GM19035 (cell line): Measurements from ENCODE around the gene TNIK.

Experiments used
- ATAC-seq: cut with Tn5 transposase; IDR thresholded peaks from one replicate; pipeline ENCODE4 v1.9.1; 2021; ENCODE audit not compliant: unreplicated experiment

Gene TNIK

GRCh38 chr3:171236265-171237008 is 223.8 kb downstream of the TNIK start:
- ATAC-seq: no peak

DNA sequence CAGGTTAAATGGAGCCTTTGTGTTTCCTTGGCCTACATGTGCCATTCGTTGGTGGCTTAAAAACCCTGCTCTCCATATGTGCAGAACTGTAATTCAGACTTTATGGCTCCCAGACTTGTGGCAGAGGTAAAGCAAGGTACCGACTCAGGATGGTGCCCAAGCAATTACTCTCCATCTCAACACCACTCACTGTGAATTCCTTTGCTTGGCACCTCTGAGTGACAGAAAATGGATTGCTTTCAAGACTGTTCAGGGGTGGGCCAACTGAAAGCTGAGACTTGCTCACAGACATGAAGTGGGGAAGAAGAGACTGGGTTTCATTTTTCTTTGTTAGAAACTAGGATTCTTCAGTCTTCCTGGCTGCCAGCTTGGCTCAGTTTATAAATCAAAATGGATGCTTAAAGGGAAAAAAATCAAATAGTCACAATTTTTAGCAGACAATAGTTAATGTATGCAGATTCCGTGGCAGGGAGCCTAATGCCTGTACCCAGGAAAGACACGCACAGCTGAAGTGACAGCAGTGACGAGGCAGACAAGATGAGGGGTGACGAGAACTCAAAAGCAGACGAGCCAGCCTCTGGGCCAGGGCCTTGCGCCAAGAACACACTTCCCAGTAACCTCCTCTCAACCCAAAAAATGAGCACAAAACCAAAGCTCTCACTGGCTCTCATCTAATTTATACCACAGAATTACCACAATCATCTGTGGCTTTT is 225.8 kb downstream of the TNIK start:
- no peak for ATAC-seq

DNA sequence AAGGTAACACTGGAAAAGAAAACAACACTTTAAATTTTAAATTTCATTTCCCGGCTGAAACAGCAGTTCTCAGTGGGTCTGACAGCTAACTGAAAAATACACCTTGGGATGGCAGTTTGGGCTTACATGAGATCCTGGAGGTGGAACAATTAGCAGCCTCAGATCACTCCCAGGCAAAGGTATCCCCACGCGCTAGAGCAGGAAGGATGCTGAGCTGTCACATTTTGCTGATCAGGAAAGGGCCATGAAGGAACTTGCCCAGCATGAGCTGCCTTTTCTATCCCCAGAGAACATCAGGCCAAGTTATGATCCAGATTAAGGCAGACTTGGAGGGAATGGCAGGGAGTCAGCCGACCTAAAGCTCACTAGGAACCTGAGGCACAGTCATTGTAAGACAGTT is 228.8 kb downstream of the TNIK start:
- ATAC-seq: no peak

- ATAC-seq: no peak
Measured at GRCh38 chr3:171230865-171231264, 229.3 kb downstream of the TNIK start.

GRCh38 chr3:171229173-171229572 is 231.0 kb downstream of the TNIK start:
- ATAC-seq: no peak

DNA sequence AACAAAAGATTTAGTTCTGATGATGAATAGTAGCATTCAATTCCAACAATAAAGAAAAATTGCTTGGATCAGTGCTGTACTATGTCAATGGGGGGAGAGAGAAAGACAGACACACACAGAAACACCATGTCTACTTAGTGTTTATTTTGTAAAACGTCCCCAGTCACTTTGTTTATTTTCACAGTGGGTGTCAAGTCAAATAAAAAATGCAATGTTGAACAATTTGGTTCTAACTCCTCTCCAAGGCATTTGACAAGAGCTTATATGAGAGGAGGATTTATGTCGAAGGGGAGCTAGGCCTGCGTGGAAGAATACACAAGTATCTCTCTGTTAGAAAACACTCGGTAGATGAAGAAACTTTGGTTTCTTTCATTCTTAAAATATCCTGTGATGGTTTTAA is 232.0 kb downstream of the TNIK start:
- ATAC-seq: no peak

DNA sequence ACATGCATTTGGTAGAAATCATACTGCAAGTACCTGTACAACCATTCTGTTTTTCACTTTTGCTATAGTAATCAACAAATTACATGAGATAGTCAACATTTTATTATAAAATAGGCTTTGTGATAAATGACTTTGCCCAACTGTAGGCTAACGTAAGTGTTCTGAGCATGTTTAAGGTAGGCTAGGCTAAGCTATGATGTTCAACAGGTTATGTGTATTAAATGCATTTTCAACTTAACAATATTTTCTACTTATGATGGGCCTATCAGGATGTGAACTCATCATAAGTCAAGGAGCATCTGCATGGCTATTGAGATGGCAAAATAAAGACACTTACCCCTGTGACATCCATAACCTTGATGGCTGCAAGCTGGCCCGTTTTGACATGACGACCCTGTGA is 232.4 kb downstream of the TNIK start:
- no peak for ATAC-seq

- ATAC-seq: no peak
Measured at GRCh38 chr3:171227359-171227758, 232.8 kb downstream of the TNIK start.

DNA sequence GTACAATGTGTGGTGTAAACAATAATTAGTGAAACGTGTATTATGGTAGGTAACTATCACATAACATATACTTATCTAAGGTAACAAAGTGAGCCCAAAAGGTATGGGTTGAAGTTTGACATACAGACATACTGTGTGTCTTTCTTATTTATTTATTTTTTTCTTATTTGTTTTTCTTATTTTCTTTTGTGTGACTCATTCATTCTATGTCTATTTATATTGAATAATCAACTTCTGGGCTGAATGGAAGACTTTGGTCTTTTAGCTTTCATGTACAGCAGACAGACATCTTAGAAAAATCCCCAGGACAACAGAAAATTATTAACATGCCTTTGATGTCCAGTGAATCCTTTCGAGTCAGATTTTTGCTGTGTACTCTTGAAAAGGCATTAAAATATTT is 233.4 kb downstream of the TNIK start:
- ATAC-seq: no peak

GRCh38 chr3:171225708-171226107 is 234.5 kb downstream of the TNIK start:
- no peak for ATAC-seq

- no peak for ATAC-seq
Measured at GRCh38 chr3:171225165-171225564, 235.0 kb downstream of the TNIK start.

DNA sequence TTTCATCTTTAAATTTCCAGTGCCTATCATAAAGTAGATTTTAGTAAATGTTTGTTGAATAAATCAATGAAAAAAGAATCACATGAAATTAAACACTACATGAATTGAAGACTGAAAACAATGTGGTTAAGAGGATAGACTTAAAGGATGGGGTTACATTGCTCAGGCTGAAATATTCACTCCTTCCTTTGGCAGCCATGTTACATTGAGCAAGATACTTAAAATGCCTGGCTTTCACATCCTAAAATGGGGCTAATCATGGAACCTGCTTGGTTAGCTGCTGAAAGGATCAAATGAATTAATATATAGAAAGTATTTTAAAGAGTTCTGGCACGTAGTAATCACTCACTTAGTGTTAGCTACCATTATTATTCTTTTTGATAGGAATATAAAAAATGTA is 236.8 kb downstream of the TNIK start:
- no peak for ATAC-seq

- no peak for ATAC-seq
Measured at GRCh38 chr3:171222995-171223394, 237.2 kb downstream of the TNIK start.

- no peak for ATAC-seq
Measured at GRCh38 chr3:171221597-171221996, 238.6 kb downstream of the TNIK start.

DNA sequence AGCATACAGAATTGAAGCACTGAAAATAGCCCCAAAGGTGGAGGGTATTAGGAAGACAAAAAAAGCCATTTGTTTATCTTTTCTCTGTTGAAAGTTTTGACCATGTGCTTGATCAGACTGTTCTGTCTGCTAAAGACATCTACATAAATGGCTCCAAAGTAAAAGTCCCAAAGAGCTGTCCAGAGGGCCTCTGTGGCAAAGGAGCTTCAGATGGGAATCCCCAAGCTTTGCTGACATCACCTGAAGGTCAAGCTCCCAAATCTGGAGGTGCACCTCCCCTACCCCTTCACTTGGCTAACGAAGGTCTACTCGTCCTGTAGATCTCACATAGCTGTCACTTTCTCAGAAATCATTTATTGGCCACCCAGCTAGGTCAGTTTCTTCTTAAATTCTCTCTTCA is 239.1 kb downstream of the TNIK start:
- ATAC-seq: no peak

GRCh38 chr3:171219258-171219657 is 240.9 kb downstream of the TNIK start:
- ATAC-seq: no peak

- no peak for ATAC-seq
Measured at GRCh38 chr3:171218069-171218468, 242.1 kb downstream of the TNIK start.

DNA sequence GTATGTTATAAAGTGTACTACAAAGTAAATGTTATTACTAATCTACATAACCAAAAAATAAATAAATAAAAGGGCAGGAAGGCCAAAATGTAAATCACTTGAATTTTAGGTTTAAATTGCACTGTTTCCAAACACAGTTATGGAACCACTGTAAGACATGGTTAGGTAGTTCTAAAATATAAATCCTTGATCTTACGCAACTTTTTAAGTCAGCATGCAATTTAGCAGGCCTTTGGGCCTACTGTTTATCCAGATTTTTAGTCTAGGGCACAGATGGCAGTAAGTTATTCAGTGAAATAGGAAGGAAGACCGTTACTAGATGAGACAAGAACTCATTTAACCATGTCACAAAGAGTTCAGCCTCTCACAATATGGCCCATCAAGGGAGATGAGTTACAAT is 246.3 kb downstream of the TNIK start:
- no peak for ATAC-seq

DNA sequence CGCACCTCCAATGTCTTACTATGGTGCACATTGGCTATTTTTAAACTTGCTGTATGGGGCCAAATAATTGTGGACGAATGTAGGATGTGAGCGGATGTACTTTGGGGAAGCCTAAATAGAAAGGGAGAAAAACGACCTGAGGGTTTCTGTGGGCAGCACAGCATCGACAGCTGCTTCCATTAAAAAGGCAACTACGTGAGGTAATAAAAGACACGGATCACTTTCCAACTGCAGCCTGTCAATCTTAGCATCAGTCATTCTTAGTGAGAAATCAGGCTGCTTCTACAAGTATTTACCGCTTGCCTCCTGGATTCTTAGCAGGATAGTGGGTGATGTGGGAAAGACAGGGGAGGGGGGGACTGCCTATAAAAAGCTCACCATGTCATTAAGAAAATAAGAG is 247.0 kb downstream of the TNIK start:
- no peak for ATAC-seq

DNA sequence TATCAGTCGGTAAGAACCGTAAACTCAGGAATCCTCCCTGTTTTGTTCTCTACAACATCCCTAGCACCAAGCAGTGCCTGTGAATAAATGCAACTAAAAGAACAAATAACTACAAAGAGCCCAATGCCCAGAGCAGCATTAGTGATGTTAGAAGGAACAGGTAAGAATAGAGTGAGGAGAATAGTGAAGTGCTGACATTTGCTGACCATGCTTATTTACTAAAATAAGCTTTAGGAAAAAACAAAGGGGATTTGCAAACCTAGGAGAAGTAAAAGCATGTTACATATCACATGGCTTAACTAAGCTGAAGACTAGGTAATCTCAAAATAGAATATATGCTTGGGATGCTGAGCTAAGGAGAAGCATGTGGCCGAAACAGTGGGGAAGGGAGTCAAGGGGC is 247.6 kb downstream of the TNIK start:
- ATAC-seq: no peak

DNA sequence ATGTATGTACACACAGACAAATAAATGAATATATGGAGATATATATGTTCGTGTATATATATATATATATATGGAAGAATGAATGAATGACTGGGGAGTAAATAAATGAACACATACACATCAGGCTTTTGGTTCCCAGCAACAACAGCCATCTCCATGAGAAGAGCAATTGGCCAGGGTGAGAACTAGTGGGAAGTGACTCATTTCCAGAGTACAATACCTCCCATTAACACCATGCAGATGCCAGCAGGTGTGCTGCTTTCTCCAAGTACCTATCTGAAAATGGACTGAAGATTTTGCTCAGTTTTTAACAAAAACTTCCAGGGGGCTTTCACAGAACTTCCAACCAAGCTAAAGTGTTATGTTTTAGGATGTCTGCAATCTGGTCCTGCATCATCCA is 253.9 kb downstream of the TNIK start:
- ATAC-seq: no peak

DNA sequence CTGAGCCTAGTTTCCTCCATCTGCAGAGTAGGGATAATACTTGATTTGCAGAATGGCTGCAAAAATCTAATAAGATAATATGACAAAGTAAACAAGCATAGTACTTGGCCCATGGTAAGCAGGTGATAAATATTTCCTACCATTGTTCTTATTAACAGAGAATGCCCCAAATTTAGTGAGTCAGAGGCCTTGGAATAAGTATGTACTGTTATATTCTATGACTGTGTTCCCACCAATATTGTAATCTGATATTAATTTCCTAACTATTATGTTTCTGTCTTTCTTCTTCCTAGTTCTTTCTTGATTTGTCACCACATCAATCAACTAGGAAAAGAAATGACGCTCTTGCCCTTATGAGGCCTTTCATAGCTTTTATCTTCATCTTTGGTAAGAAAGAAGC is 255.3 kb downstream of the TNIK start:
- no peak for ATAC-seq

DNA sequence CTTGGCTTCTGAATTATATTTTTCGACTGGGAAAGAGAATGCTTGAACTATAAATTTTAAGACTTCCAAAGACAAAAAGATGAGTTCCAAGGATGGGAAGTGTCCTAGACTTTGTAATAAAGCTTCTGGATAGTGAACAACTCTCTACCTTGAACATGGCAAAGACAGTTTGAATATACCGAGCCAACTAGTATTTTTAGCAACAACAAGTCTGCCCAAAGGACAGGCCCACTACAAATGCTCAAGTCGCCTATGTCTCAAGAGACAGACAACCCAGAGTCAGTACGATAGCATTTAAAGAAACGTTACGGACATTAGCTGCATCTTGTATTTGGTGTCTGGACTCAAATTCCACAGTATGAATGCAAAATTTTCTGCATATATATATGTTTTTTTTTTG is 258.4 kb downstream of the TNIK start:
- no peak for ATAC-seq
